ENCODE results near the gene HECTD2.
"Not testable (repeated sequence)": the region's sequence is repeated elsewhere in the genome, so short reads cannot be mapped to it uniquely, and the experiment has no call there.

HECTD2 gene

GRCh38 chr10:91472911-91473310 is 62.8 kb downstream of the HECTD2 start:
- DNase-seq (ENCODE audit: low read depth in 2 of 2), result no peak

- DNase-seq (ENCODE audit: low read depth in 2 of 2), result no peak
Observed at GRCh38 chr10:91474009-91474408, 63.9 kb downstream of the HECTD2 start.

- no peak for DNase-seq (ENCODE audit: low read depth in 2 of 2)
Observed at GRCh38 chr10:91477236-91477635, 67.1 kb downstream of the HECTD2 start.

GRCh38 chr10:91479583-91479982 is 69.4 kb downstream of the HECTD2 start:
- DNase-seq (ENCODE audit: low read depth in 2 of 2), result no peak

- DNase-seq (ENCODE audit: low read depth in 2 of 2), result no peak
Observed at GRCh38 chr10:91487911-91488582, 77.9 kb downstream of the HECTD2 start.

- DNase-seq (ENCODE audit: low read depth in 2 of 2), result no peak
Observed at GRCh38 chr10:91493313-91493712, 83.2 kb downstream of the HECTD2 start.

GRCh38 chr10:91495402-91495801 is 85.3 kb downstream of the HECTD2 start:
- no peak for DNase-seq (ENCODE audit: low read depth in 2 of 2)

- DNase-seq (ENCODE audit: low read depth in 2 of 2), result no peak
Observed at GRCh38 chr10:91496016-91496415, 85.9 kb downstream of the HECTD2 start.

- no peak for DNase-seq (ENCODE audit: low read depth in 2 of 2)
Observed at GRCh38 chr10:91511549-91512330, 101.6 kb downstream of the HECTD2 start.

GRCh38 chr10:91512458-91512857 is 102.3 kb downstream of the HECTD2 start:
- DNase-seq (ENCODE audit: low read depth in 2 of 2), result no peak

- no peak for DNase-seq (ENCODE audit: low read depth in 2 of 2)
Observed at GRCh38 chr10:91513598-91514424, 103.7 kb downstream of the HECTD2 start.

- DNase-seq (ENCODE audit: low read depth in 2 of 2), result no peak
Observed at GRCh38 chr10:91514787-91515186, 104.6 kb downstream of the HECTD2 start.

GRCh38 chr10:91517394-91517793 is 107.2 kb downstream of the HECTD2 start:
- no peak for DNase-seq (ENCODE audit: low read depth in 2 of 2)

- DNase-seq (ENCODE audit: low read depth in 2 of 2), result no peak
Observed at GRCh38 chr10:91519899-91520514, 109.9 kb downstream of the HECTD2 start.

- no peak for DNase-seq (ENCODE audit: low read depth in 2 of 2)
Observed at GRCh38 chr10:91520661-91521060, 110.5 kb downstream of the HECTD2 start.

- DNase-seq (ENCODE audit: low read depth in 2 of 2), result no peak
Observed at GRCh38 chr10:91521439-91521838, 111.3 kb downstream of the HECTD2 start.

GRCh38 chr10:91525896-91526712 is 116.0 kb downstream of the HECTD2 start:
- no peak for DNase-seq (ENCODE audit: low read depth in 2 of 2)

GRCh38 chr10:91528080-91528479 is 117.9 kb downstream of the HECTD2 start:
- no peak for DNase-seq (ENCODE audit: low read depth in 2 of 2)

GRCh38 chr10:91528768-91529167 is 118.6 kb downstream of the HECTD2 start:
- DNase-seq (ENCODE audit: low read depth in 2 of 2), result no peak

GRCh38 chr10:91534789-91535188 is 124.6 kb downstream of the HECTD2 start:
- DNase-seq (ENCODE audit: low read depth in 2 of 2), result not testable (repeated sequence)

- no peak for DNase-seq (ENCODE audit: low read depth in 2 of 2)
Observed at GRCh38 chr10:91536111-91536510, 126.0 kb downstream of the HECTD2 start.
